Loucy (cell line): ENCODE results near the gene FKBP14.

Experiments
- H2AFZ ChIP-seq: fragments of 200-600 bp; sonication (generic); 2 replicates; pipeline ENCODE4 v1.6.0; 2016; ENCODE audit warnings: antibody characterized with exemption, mild to moderate bottlenecking, low read length, moderate library complexity
- H3F3A ChIP-seq: fragments of 200-600 bp; 2 replicates; pipeline ENCODE4 v1.6.0; 2016; ENCODE audit warnings: antibody characterized with exemption, low read depth, mild to moderate bottlenecking
- H3K27me3 ChIP-seq: fragments of 200-600 bp; sonication (generic); 2 replicates; pipeline ENCODE4 v1.6.1; 2014; ENCODE audit warnings: low read length, mild to moderate bottlenecking; ENCODE audit not compliant: insufficient read depth, poor library complexity, severe bottlenecking
- H3K36me3 ChIP-seq: fragments of 200-600 bp; sonication (generic); 2 replicates; pipeline ENCODE4 v1.6.1; 2016; ENCODE audit warnings: low read length; ENCODE audit not compliant: insufficient read depth
- H3K4me1 ChIP-seq: fragments of 200-600 bp; sonication (generic); 2 replicates; pipeline ENCODE4 v1.5.1; 2014; ENCODE audit warnings: low read length, mild to moderate bottlenecking; ENCODE audit not compliant: insufficient read depth, poor library complexity, severe bottlenecking
- H3K4me2 ChIP-seq: fragments of 200-600 bp; sonication (generic); 2 replicates; pipeline ENCODE4 v1.6.0; 2014; ENCODE audit warnings: antibody characterized with exemption, low read length, low read depth, mild to moderate bottlenecking; ENCODE audit not compliant: poor library complexity, severe bottlenecking
- H3K4me3 ChIP-seq: fragments of 200-600 bp; sonication (generic); 2 replicates; pipeline ENCODE4 v1.5.1; 2014; ENCODE audit warnings: low read length, mild to moderate bottlenecking, mixed read lengths; ENCODE audit not compliant: poor library complexity, severe bottlenecking
- H3K79me2 ChIP-seq: fragments of 200-600 bp; sonication (generic); 2 replicates; pipeline ENCODE4 v1.6.1; 2014; ENCODE audit warnings: low read length; ENCODE audit not compliant: insufficient read depth
- H3K9ac ChIP-seq: fragments of 200-600 bp; sonication (generic); 2 replicates; pipeline ENCODE4 v1.6.0; 2014; ENCODE audit warnings: mild to moderate bottlenecking, low read depth, low read length, moderate library complexity; ENCODE audit not compliant: poor library complexity, severe bottlenecking
- H3K9me2 ChIP-seq: fragments of 200-600 bp; sonication (generic); replicated peaks from 2 replicates; pipeline ENCODE4 v1.6.1; 2016; ENCODE audit warnings: low read depth, low read length, mixed read lengths
- H3K9me3 ChIP-seq: fragments of 200-600 bp; sonication (generic); 2 replicates; pipeline ENCODE4 v1.6.1; 2014; ENCODE audit warnings: mild to moderate bottlenecking, antibody characterized with exemption, low read length, low read depth; ENCODE audit not compliant: insufficient read depth
- H4K20me1 ChIP-seq: fragments of 200-600 bp; sonication (generic); 2 replicates; pipeline ENCODE4 v1.6.0; 2014; ENCODE audit warnings: antibody characterized with exemption, low read length, mild to moderate bottlenecking; ENCODE audit not compliant: insufficient read depth, poor library complexity, severe bottlenecking
- EZH2phosphoT487 ChIP-seq: fragments of 200-600 bp; IDR thresholded peaks from 2 replicates; pipeline ENCODE4 v1.6.1; 2018; ENCODE audit warnings: antibody characterized with exemption, mild to moderate bottlenecking, moderate library complexity, borderline replicate concordance
- TF ChIP-seq, protein P1 (sequence below): fragments of 200-600 bp; sonication (generic); conservative IDR thresholded peaks from 2 replicates; pipeline ENCODE4 v1.5.1; 2014; ENCODE audit warnings: mild to moderate bottlenecking, antibody characterized with exemption, low read length

FKBP14 gene

DNA sequence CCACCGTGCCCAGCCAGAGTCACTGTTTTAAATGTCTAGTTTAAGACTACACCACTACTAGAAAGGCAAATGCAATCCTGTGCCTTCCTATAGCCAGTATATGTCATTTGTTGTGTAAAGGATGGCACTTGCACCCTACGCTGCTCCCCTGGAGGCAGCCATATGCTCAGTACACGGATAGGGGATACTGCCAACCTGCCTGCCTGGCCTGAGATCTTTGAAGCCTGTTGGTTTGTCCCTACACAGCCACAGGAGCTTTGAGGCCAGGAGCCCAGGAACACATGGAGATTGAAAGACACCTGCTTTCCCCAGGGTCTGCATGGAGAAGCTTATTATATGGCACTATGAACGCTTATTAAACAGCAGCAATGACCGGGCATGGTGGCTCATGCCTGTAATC, 34.6 kb downstream of the FKBP14 start:
- Histone ChIP-seq H3K36me3 (no peaks in the 10 kb centered on the region), H3F3A (no peaks in the 10 kb centered on the region), H4K20me1 (no peaks in the 10 kb centered on the region), H3K9me2 (no peaks in the 10 kb centered on the region), H3K9ac (no peak overlapping the region), H3K79me2 (no peaks in the 10 kb centered on the region), H3K9me3 (no peaks in the 10 kb centered on the region), H3K4me3 (no peak overlapping the region), H3K27me3 (peaks cover 4% of the 10 kb centered on the region), H3K4me1 (peaks cover 10% of the 10 kb centered on the region), H2AFZ (no peak overlapping the region), H3K4me2 (no peak overlapping the region)
- TF ChIP-seq, protein P1, sequence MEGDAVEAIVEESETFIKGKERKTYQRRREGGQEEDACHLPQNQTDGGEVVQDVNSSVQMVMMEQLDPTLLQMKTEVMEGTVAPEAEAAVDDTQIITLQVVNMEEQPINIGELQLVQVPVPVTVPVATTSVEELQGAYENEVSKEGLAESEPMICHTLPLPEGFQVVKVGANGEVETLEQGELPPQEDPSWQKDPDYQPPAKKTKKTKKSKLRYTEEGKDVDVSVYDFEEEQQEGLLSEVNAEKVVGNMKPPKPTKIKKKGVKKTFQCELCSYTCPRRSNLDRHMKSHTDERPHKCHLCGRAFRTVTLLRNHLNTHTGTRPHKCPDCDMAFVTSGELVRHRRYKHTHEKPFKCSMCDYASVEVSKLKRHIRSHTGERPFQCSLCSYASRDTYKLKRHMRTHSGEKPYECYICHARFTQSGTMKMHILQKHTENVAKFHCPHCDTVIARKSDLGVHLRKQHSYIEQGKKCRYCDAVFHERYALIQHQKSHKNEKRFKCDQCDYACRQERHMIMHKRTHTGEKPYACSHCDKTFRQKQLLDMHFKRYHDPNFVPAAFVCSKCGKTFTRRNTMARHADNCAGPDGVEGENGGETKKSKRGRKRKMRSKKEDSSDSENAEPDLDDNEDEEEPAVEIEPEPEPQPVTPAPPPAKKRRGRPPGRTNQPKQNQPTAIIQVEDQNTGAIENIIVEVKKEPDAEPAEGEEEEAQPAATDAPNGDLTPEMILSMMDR, result no peak
- no peak for TF ChIP-seq EZH2phosphoT487

DNA sequence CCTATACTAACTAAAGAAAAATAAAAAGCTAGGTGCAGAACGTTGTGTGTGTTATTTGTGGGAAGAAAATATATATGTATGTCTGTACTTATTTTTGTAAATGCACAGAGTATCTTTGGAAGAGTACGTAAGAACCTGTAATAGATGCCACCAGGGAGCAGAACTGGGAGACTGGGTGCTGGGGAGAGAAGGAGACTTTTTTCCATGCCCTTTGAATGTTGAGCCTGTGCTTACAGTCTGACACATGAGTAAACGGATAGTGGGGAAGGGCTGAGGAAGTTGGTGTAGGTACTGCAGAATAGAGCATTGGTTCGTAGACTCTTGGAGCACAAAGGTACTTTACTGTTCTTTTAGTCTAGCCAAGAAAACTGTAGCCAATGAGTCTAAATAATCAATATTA, 35.6 kb downstream of the FKBP14 start:
- no peaks in the 10 kb centered on the region for H3K9me3 ChIP-seq

GRCh38 chr7:29989257-29989995, 37.1 kb downstream of the FKBP14 start, which contains the start of gene SCRN1:
SCRN1 (minus strand) TSS chr7:29989801; CDS start chr7:29969067, 20,734 bp downstream.
- Histone ChIP-seq H3K9me2 (no peaks in the 10 kb centered on the region), H3K4me1 (peaks cover 10% of the 10 kb centered on the region), H3K36me3 (no peaks in the 10 kb centered on the region), H3K27me3 (peaks cover 4% of the 10 kb centered on the region), H3K4me2 (peak within 1 kb of the TSS; percentile 65), H3F3A (no peaks in the 10 kb centered on the region), H3K79me2 (no peaks in the 10 kb centered on the region), H2AFZ (peak within 1 kb of the TSS; percentile 98), H3K4me3 (peak within 1 kb of the TSS; percentile 81), H3K9me3 (no peaks in the 10 kb centered on the region), H4K20me1 (no peaks in the 10 kb centered on the region), H3K9ac (peak within 1 kb of the TSS; percentile 74)
- TF ChIP-seq, protein P1, result no peak
- TF ChIP-seq EZH2phosphoT487, result no peak

More for the DNA sequence above, 35.6 kb downstream of the FKBP14 start:
- no peak overlapping the region for H2AFZ ChIP-seq
- no peak overlapping the region for H3K4me2 ChIP-seq
- no peak overlapping the region for H3K4me3 ChIP-seq
- H3K4me1 ChIP-seq, result peaks cover 10% of the 10 kb centered on the region
- H3K36me3 ChIP-seq, result no peaks in the 10 kb centered on the region
- TF ChIP-seq, protein P1, result no peak
- TF ChIP-seq EZH2phosphoT487, result no peak
- no peaks in the 10 kb centered on the region for H3K79me2 ChIP-seq
- H3K9ac ChIP-seq, result no peak overlapping the region
- H3K9me2 ChIP-seq, result no peaks in the 10 kb centered on the region
- no peaks in the 10 kb centered on the region for H4K20me1 ChIP-seq
- H3F3A ChIP-seq, result no peaks in the 10 kb centered on the region
- peaks cover 4% of the 10 kb centered on the region for H3K27me3 ChIP-seq
